Keratinocyte (primary cell): ENCODE measurements around the gene GPRC5A. TPM values are rescaled to one million over a fixed set of nuclear protein-coding genes. Genes with fewer than 3 reads are reported as not detected.

Experiments
- DNase-seq: peaks from one replicate; pipeline ENCODE4 v3.0.0-alpha.2; 2011; ENCODE audit warnings: low read depth, missing footprints, low spot score
- FAIRE-seq: peaks from 2 replicates; lab custom pipeline; 2011; peaks lifted over from hg19 to GRCh38; lab: Jason Lieb, UNC
- H2AFZ ChIP-seq: 2 replicates; pipeline ENCODE4 v1.6.0; 2012; ENCODE audit warnings: low read length, control low read depth, inconsistent platforms; ENCODE audit not compliant: control insufficient read depth
- H3K27ac ChIP-seq: 2 replicates; pipeline ENCODE4 v1.5.1; 2011; ENCODE audit warnings: low read length; ENCODE audit not compliant: control insufficient read depth, insufficient read depth
- H3K27me3 ChIP-seq: 3 replicates; pipeline ENCODE4 v1.6.0; 2011; ENCODE audit warnings: low read length; ENCODE audit not compliant: control insufficient read depth, insufficient read depth; ENCODE audit errors: extremely low read depth
- H3K36me3 ChIP-seq, 2 experiments: 2 replicates in 1 of 2; 3 replicates in 1 of 2; pipeline ENCODE4 v1.5.1; 2011; ENCODE audit warnings: low read length in 2 of 2, mild to moderate bottlenecking in 1 of 2; ENCODE audit not compliant: control insufficient read depth in 2 of 2, insufficient read depth in 2 of 2; ENCODE audit errors: extremely low read depth in 1 of 2
- H3K4me1 ChIP-seq: 3 replicates; pipeline ENCODE4 v1.5.1; 2011; ENCODE audit warnings: low read length; ENCODE audit not compliant: control insufficient read depth, insufficient read depth; ENCODE audit errors: extremely low read depth
- H3K4me2 ChIP-seq: 3 replicates; pipeline ENCODE4 v1.6.0; 2011; ENCODE audit warnings: low read depth, low read length; ENCODE audit not compliant: control insufficient read depth, insufficient read depth; ENCODE audit errors: extremely low read depth
- H3K4me3 ChIP-seq, 3 experiments: fragments of 200-600 bp in 1 of 3; sonication (generic) in 1 of 3; 2 replicates in 2 of 3; 3 replicates in 1 of 3; pipeline ENCODE4 v1.5.1; 2011 to 2016; ENCODE audit warnings: low read length in 3 of 3, mild to moderate bottlenecking in 3 of 3, control low read depth in 2 of 3, inconsistent platforms in 1 of 3, low read depth in 1 of 3, mixed read lengths in 1 of 3, mixed run types in 1 of 3, moderate library complexity in 1 of 3; ENCODE audit not compliant: control insufficient read depth in 2 of 3, insufficient read depth in 2 of 3; ENCODE audit errors: extremely low read depth in 1 of 3
- H3K79me2 ChIP-seq: 2 replicates; pipeline ENCODE4 v1.6.0; 2012; ENCODE audit warnings: low read length; ENCODE audit not compliant: control insufficient read depth, insufficient read depth
- H3K9ac ChIP-seq: 3 replicates; pipeline ENCODE4 v1.6.0; 2011; ENCODE audit warnings: low read length; ENCODE audit not compliant: control insufficient read depth, insufficient read depth; ENCODE audit errors: extremely low read depth
- H3K9me1 ChIP-seq: 3 replicates; pipeline ENCODE4 v1.6.0; 2011; ENCODE audit warnings: low read length; ENCODE audit not compliant: control insufficient read depth, insufficient read depth; ENCODE audit errors: extremely low read depth
- H3K9me3 ChIP-seq: 2 replicates; pipeline ENCODE4 v1.5.1; 2012; ENCODE audit warnings: low read depth, low read length; ENCODE audit not compliant: control insufficient read depth
- H4K20me1 ChIP-seq: 3 replicates; pipeline ENCODE4 v1.6.0; 2011; ENCODE audit warnings: low read length; ENCODE audit not compliant: control insufficient read depth, insufficient read depth; ENCODE audit errors: extremely low read depth
- CTCF ChIP-seq, 3 experiments: IDR thresholded peaks in 1 of 3; conservative IDR thresholded peaks in 1 of 3; optimal IDR thresholded peaks in 1 of 3; 2 replicates in 2 of 3; 3 replicates in 1 of 3; pipeline versions ENCODE3 to v1.5.1; 2011; ENCODE audit warnings: low read length in 3 of 3, mild to moderate bottlenecking in 3 of 3, moderate library complexity in 2 of 3, control low read depth in 1 of 3, inconsistent platforms in 1 of 3; ENCODE audit not compliant: insufficient read depth in 2 of 3; ENCODE audit errors: extremely low read depth in 1 of 3
- EZH2 ChIP-seq: IDR thresholded peaks from one replicate; pipeline ENCODE4 v1.6.1; 2012; ENCODE audit warnings: inconsistent platforms, mild to moderate bottlenecking, low read length, moderate library complexity
- dilution Hi-C: fragments of 300-500 bp; cut with MboI; formaldehyde crosslinking; loops from one replicate; pipeline ENCODE4 v1.7.0; 2020; ENCODE audit warnings: low sequenced_read_pairs; ENCODE audit not compliant: extremely low pct_ligation_motif_present
- polyA plus RNA-seq, 5 experiments: library from polyadenylated mRNA; depleted of rRNA in 3 of 5; stranded (reverse) in 3 of 5; stranded (forward) in 1 of 5; unstranded in 1 of 5; fragments of >200 nt; gene quantifications; 1 replicate in 1 of 5; 2 replicates in 3 of 5; 3 replicates in 1 of 5; pipeline versions ENCODE4 v1.2.1 to v1.2.3, GENCODE V29; 2011 to 2012; ENCODE audit warnings: missing spikeins in 2 of 5, low read depth in 1 of 5, low replicate concordance in 1 of 5

GPRC5A gene
- polyA plus RNA-seq, 1 donor (not counting 4 experiments of a cell fraction or from before 2014, with no cell fraction given): 25.5 TPM

- FAIRE-seq (no peak), DNase-seq (no peak)
- Histone ChIP-seq H3K36me3 (peaks cover 0 to 4% of the 10 kb centered on the region in 2 experiments), H2AFZ (no peak overlapping the region), H3K27me3 (no peaks in the 10 kb centered on the region), H3K4me1 (no peaks in the 10 kb centered on the region), H3K27ac (no peak overlapping the region), H4K20me1 (no peaks in the 10 kb centered on the region), H3K4me2 (no peak overlapping the region), H3K4me3 (no peak overlapping the region), H3K79me2 (no peaks in the 10 kb centered on the region), H3K9me3 (no peaks in the 10 kb centered on the region), H3K9me1 (no peaks in the 10 kb centered on the region), H3K9ac (no peak overlapping the region)
- TF ChIP-seq CTCF (optimal IDR thresholded peaks at IDR 0.05 in 1 of 3, IDR thresholded peaks at IDR 0.05 in 1 of 3, conservative IDR thresholded peaks at IDR 0.05 in 1 of 3; ENCODE audit: extremely low read depth in 1 of 3, insufficient read depth in 2 of 3, low read length in 3 of 3): no peak
- TF ChIP-seq EZH2: no peak
- dilution Hi-C loops: no loop called here
Observed at GRCh38 chr12:12964255-12964654, 72.9 kb downstream of the GPRC5A start.

DNA sequence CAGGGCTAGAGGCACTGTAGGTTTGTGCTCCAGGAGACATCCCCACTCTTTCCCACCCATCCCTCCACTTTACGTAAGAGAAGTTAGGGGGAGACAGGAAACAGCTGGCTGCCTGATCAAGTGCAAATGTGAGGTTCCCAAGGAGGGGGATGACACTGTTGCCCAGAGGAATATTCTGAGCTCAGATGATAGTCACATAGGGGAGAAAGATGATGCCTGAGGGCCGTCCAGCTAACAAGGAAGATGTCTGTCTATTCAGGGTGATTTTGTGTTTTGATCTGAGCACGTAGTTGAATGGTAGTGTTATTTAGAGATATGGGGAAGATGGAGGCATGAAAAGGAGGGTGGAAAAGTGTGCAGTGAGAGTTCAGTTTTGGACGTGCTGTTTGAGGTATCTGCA is 74.5 kb downstream of the GPRC5A start:
- H3K9me3 ChIP-seq: no peaks in the 10 kb centered on the region
- dilution Hi-C loops: no loop called here
- H3K27ac ChIP-seq: no peak overlapping the region
- TF ChIP-seq EZH2 (no peak), CTCF (optimal IDR thresholded peaks at IDR 0.05 in 1 of 3, IDR thresholded peaks at IDR 0.05 in 1 of 3, conservative IDR thresholded peaks at IDR 0.05 in 1 of 3; ENCODE audit: extremely low read depth in 1 of 3, insufficient read depth in 2 of 3, low read length in 3 of 3) (no peak)
- no peak overlapping the region for H3K4me3 ChIP-seq
- FAIRE-seq: no peak
- H3K36me3 ChIP-seq: peaks cover 0 to 4% of the 10 kb centered on the region in 2 experiments
- H3K4me2 ChIP-seq: no peak overlapping the region
- no peak for DNase-seq
- H2AFZ ChIP-seq: no peak overlapping the region
- no peaks in the 10 kb centered on the region for H3K27me3 ChIP-seq
- H3K9ac ChIP-seq: no peak overlapping the region
- H3K4me1 ChIP-seq: no peaks in the 10 kb centered on the region
- H4K20me1 ChIP-seq: no peaks in the 10 kb centered on the region
- no peaks in the 10 kb centered on the region for H3K9me1 ChIP-seq
- no peaks in the 10 kb centered on the region for H3K79me2 ChIP-seq

Other genes with a start within 250 kb of the GPRC5A start
- gene GPR19, start 195.4 kb upstream of the GPRC5A start, polyA plus RNA-seq: 0.05 to 0.45 TPM (median 0.17 TPM) in 3 replicates
- gene CDKN1B, start 174.2 kb upstream of the GPRC5A start, polyA plus RNA-seq: 2.9 to 5.5 TPM (median 5.1 TPM) in 3 replicates
- 0.34 to 0.36 TPM (median 0.34 TPM) in 3 replicates for gene APOLD1, start 105.9 kb upstream of the GPRC5A start, polyA plus RNA-seq
- 52.9 to 92.6 TPM (median 90.2 TPM) in 3 replicates for gene DDX47, start 78.2 kb upstream of the GPRC5A start, polyA plus RNA-seq
- gene GPRC5D, start 60.6 kb downstream of the GPRC5A start, polyA plus RNA-seq: 0.08 to 0.32 TPM (median 0.19 TPM) in 3 replicates
- 21.5 to 36.9 TPM (median 24.8 TPM) in 3 replicates for gene HEBP1, start 108.7 kb downstream of the GPRC5A start, polyA plus RNA-seq
- gene FAM234B, start 152.8 kb downstream of the GPRC5A start, polyA plus RNA-seq: 3.4 to 5.1 TPM (median 4.5 TPM) in 3 replicates
- 0.05 TPM in 1 of 3 replicates, not detected in the others for gene GSG1, start 212.1 kb downstream of the GPRC5A start, polyA plus RNA-seq